GM19372 (cell line): ENCODE results near the gene CLINT1.
A peak's percentile ranks its signal among the peaks of the same experiment; 100 is the strongest.
"Not testable (repeated sequence)": the region's sequence is repeated elsewhere in the genome, so short reads cannot be mapped to it uniquely, and the experiment has no call there.

Source experiments
- ATAC-seq: cut with Tn5 transposase; IDR thresholded peaks from one replicate; pipeline ENCODE4 v1.9.1; 2021; ENCODE audit warnings: mild to moderate bottlenecking, low read depth, moderate library complexity; ENCODE audit not compliant: unreplicated experiment

The CLINT1 gene

DNA sequence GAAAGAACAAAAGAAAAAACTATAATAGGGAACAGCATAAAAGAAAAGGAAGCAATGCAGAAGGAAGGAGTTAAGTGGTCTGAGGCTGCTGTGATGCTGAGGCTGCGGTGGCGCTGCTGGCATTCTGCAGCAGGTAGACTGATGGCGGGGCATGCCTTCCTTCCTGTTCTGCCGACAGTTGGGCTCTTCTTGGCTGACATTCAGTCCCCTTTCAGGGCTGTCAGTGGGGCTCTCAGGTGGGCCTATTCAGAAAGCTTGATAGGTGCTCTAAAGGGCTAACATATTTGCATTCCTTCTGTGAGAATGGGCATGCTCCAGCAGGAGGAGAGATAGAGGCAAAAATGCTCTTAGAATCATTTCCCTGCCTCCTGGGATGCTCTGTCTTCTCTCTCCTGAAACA, 5.1 kb upstream of the CLINT1 start:
- ATAC-seq = no peak

DNA sequence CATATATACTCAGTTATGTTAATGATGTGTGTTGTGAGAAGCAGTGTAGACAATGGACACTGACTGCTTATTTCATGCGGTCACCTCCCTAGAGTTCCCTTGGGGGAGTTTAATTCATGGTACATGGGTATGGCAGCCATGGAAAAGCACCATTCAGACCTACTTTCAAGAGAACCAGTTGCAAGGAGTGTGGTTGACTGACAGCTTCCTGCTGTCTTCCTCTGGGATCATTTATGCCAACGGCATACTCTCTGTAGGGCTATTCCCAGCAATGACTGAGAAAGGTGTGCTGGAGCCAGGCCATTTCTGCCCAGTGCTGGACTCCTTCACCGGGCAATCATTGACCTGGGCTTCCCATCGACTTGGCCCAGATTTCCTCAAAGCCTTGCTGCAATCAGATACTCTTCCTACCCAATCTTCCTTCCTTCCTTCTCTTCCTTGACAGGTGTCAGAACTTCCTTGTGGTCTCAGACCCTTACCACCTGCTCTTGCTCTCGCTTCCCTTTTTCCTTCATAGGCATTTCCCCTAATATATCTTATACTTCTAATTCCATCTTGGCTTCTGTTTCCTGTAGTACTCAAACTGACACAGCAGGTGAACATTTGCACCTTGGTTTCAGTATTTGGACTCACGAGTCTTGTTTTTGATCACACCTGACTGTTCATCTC, 3.4 kb upstream of the CLINT1 start:
- ATAC-seq = no peak

DNA sequence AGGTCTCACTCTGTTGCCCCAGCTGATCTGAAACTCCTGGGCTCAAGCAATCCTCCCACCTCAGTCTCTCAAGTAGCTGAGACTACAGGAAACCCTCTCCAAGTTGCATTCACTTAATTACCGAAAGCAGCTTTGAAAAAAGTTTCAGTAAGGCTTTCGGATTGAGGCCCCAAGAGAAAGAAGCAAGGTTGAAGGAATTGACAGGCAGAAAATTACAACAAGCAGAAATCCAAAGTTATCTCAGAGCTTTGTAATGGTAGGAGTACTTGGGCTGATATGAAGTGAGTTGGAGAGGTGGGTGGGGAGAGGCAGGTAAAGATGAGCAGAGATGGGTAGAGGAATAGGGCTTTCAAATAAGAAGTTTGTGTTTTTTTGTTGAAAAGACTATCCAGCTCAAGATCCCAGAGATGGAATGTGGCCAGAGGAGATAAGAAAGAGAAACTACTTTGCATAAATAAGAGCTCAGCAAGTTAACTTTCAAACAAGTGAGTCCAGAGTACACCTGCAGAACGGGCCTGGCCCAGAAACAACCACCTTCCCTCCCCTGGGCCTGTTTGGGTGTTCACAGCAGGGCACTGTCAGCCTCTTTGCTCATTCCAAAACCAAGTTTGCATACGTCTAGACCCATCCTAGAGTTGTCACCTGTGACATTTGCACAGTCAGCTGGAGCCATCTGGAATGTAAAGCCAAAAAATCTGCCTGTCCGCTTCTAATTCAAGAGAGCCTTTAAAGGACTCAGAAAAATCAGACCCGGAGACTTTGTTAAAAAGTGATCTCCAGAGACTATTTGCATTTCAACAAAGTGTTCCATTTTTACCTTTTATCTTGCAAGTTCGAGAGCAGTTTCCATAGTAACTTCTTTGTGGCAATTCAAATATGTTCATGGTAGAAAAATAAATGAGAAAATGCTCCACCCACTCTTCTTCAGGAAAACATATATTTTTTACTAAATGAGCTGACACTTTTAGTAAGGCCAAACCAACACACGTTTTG, 2.2 kb upstream of the CLINT1 start:
- ATAC-seq = peak; percentile 58

DNA sequence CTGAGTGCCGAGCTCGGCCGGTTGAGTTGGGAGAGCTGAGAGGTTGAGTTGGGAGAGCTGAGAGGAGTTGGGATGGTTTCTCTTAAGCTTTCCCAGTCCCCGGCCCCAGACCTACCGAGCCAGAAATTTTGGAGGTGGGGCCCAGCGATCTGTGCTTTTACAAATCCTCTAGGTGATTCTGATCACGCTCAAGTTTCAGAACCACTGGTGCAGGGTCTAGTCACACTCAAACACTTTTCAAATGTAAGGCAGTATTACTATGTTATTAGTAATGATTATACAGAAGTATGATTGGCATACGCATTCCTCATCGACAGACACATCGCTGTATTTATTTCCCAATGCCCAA, 256 bp upstream of the CLINT1 start:
- ATAC-seq = no peak

DNA sequence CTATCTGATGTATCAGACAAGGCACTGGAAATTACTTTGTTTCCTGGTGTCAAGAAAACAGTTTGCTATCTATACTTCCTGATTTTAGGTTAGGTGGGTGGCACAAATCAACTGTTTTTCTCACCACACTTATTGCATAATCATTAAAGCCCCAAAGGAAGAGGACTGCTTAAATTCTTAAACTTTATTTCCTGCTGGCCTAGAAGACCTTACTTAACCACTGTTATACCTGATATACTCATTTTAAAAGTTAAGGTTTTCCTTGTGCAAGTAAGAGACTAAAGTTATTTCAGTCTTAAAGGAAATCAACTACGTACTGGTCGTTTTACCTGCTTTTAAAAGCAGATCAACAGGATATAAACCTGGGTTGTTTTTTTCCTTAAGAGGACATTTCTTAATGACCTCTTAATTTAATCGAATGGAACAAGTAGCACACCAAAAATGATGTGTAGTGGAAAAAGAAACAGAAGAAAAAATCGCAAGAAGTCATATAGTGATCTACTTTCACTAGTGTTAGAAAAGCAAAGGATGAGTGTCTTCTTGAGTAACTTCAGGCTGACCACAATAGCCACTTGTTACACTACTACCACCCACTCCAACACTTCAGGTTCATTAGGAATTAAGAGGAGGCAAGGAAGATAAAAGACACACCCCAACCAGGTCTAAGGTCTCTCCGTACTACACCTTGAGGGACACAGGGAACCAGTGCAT, 974 bp downstream of the CLINT1 start:
- no peak for ATAC-seq

DNA sequence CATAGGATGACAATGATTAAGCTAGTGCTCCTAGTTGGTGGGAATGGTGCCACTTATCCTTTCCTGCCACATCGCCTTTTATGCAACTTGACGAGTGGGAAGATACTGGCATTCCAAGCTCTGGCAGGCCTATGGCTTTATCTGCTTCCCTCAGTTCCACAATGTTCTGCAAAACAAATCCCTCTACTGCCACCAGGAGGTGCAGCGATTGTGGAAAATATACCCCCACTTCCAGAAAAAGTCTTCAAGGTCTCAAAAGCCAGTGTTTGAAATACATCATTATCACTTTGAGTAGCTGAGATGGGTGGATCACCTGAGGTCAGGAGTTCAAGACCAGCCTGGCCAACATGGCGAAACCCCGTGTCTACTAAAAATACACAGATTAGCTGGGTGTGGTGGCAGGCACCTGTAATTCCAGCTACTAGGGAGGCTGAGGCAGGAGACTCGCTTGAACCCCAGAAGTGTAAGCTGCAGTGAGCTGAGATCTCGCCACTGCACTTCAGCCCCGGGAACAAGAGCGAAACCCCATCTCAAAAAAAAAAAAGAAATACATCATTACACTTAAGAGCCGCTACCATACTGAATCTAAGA, 3.4 kb downstream of the CLINT1 start:
- no peak for ATAC-seq

DNA sequence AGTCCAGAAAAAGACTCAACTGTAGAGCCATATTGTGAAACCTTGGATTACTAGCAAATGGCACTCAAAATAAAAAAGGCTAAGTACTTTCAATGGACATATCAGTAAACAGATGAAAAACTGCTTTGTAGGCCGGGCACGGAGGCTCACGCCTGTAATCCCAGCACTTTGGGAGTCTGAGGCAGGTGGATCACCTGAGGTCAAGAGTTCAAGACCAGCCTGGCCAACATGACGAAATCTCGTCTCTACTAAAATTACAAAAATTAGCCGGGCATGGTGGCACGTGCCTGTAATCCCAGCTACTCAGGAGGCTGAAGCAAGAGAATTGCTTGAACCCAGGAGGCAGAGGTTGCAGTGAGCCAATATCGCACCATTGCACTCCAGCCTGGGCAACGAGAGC, 5.6 kb downstream of the CLINT1 start:
- ATAC-seq = not testable (repeated sequence)

DNA sequence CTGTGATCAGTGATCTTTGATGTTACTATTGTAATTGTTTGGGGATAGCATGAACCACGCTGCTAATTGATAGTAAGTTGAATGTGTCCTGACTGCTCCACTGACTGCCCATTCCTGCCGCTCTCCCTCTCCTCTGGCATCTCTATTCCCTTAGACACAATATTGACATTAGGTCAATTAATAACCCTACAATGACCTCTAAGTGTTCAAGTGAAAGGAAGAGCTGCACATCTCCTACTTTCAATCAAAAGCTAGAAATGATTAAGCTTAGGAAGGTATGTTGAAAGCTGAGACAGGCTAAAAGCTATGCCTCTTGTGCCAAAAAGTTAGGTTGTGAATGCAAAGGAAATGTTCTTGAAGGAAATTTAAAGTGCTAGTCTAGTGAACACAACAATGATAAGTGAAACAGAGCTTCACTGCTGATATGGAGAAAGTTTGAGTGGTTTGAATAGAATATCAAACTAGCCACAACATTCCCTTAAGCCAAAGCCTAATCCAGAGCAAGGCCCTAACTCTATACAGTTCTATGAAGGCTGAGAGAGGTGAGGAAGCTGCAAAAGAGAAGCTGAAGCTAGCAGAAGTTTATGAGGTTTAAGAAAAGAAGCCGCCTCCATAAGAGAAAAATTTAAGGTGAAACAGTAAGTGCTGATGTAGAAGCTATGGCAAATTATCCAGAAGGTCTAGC, 12.9 kb downstream of the CLINT1 start:
- no peak for ATAC-seq

DNA sequence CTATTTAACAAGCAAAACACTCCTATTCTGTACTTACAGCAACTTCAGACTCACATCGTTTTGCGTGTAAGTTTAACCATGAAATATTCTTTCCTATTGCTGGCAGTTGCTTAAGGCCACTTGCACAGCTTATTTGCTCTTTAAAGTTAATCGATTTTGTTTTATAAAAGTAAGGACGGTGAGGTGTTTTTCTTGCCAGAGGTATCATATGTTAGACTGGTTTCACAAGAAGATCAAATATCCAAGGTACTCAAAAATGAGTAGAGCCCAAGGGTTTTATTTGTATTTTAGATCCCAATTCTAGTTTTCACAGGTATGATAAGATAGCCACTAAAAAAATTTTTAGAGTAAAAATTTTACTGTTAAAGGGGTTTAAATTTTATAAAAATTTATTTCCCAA, 16.2 kb downstream of the CLINT1 start:
- no peak for ATAC-seq

DNA sequence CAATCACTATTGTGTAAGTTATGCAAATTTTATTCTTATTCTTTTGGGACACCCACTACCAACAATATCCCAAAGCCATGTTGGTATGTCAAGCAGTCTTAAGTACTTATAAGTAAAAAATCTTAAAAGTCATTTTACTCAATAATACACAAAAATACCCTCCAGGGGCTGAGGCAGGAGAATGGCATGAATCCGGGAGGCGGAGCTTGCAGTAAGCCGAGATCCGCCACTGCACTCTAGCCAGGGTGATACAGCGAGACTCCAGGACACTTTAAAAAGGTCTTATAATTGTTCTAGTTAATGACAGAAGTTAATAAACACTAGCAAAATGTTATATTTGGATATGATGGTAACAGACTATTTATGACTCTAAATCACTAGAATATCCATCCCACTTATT, 16.8 kb downstream of the CLINT1 start:
- ATAC-seq = no peak

DNA sequence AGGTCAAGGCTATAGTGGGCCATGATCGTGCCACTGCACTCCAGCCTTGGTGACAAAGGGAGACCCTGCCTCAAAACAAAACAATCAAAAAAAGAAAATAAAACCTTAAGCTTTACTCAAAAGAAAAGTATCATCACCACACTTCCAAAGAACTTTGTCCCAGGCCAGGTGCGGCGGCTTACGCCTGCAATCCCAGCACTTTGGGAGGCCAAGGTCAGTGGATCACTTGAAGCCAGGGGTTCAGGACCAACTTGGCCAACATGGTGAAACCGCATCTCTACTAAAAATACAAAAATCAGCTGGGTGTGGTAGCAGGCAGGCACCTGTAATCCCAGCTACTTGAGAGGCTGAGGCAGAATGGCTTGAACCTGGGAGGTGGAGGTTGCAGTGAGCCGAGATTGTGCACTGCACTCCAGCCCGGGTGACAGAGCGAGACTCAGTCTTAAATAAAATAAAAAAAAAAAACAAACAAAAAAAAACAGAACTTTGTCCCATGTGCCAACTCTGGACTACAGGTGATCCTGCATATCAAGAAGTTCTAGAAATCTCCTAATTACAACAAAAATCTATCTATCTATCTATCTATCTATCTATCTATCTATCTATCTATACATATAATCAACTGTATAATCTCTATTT, 19.7 kb downstream of the CLINT1 start:
- no peak for ATAC-seq

DNA sequence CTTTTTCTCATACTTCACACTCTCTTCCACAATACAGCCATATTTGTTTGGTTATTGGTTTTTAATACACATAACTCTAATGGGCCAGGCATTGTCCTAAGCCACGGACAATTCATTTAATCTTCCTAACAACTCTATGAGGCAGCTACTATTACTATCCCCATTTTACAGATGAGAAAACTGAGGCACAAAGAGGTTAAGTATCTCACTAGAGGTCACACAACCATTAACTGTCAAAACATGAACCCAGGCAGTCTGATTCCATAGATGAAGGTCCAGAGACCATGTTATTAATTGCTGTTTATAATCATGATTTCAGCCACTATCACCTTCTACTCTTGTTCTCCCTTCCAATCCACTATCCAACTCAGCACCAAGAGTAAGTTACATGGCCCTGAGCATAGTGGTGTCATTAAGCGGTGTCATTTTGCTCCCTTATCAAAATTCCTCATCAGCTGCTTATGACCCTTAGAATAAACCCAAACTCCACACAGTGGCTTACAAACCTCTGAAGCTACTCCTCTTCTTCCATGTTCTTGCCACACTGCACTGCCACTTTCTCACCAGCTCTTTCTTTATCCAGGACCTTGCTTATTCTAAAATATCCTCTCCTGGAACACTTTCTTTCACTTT, 22.7 kb downstream of the CLINT1 start:
- no peak for ATAC-seq

DNA sequence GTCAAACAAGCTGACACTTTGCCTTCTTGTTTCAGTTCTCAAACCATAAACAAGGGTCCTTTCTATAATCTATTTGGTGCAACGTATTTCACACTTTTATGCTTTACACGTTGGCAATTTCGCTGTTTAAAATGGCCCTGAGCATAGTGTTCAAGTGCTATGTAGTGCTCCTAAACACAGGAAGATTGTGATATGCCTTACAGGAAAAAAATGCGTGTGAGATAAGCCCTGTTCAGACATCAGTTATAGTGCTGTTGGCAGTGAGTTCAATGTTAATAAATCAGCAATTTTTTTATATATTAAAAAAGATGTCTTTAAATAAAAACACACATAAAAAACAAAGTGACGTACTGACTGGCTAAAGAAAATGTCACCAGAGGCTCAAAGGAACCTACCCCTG, 23.9 kb downstream of the CLINT1 start:
- ATAC-seq = no peak

DNA sequence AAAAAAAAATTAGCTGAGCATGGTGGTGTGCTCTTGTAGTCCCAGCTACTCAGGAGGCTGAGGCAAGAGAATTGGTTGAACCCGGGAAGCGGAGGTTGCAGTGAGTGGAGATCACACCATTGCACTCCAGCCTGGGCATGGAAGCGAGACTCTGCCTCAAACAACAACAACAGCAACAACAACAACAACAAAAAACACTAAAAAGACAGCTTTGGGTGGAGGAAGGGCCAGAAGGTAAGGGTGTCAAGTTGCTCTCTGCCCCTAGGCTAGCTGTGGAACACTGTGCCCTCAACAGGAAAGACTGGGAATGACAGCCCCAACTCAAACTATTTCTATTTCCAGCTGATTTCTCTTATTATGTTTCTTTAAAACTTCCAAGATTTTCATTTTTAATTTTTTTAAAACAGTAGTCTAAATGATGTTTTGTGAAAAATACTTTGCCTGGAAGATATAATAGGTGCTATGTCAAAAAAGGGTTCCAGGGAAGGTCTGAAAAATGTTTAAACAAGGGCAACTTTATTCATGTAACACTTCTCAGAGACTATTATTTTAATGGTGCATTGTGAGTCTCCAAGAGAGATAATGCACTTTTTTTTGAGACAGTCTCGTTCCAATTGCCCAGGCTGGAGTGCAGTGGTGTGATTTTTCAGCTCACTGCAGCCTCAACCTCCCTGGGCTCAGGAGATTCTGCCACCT, 29.9 kb downstream of the CLINT1 start:
- ATAC-seq = no peak

DNA sequence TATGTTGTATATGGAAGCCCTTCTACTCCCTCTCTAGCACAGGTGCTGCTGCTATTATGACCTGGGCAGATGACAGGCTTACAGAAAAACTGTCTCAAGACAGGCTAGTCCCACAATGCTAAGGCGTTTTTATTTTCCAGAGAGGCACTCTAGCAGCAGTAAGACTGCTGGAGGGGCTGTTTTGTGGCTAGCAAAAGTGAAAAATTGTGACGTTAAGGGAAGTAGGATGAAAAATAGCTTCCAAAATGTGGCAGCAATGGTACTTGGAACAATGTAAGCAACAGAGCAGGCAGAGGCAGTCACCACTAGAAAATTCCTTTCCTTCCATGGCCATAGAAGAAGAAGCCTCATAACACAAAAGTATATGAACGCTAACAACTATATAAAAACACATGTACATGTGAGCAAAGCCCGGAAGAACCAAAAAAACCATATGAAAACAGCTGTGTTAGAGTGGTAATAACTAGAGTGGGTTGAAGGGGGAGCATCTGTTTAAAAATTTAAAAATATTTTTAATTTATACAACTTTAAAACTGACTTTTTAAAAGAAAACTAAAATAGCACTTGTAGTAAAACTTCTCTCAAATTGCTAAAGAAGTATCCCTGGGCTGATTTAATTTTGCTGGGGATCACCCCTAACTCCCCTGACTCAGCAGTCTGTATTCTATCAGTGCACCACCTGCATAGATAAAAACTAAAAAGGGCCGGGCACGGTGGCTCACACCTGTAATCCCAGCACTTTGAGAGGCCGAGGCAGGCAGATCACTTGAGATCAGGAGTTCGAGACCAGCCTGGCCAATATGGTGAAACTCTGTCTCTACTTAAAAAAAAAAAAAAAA, 30.6 kb downstream of the CLINT1 start:
- no peak for ATAC-seq

DNA sequence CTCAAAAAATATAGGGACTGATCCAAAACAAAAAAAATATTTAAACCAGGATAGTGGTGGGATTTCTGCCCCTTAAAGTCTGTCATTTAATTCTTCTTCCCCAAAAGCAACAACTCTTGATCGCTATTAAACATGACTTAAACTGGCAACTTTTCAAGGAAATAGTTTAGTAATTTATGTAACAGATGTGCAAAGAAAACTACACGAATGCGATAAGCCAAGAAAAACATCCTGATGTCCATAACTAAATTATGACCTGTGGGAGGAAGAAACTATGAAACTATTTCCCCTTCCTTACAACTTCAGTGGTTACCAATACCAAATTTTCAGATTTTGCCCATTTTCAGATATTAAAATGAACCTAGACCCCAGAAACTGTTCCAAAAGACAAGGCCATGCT, 31.5 kb downstream of the CLINT1 start:
- ATAC-seq = no peak

DNA sequence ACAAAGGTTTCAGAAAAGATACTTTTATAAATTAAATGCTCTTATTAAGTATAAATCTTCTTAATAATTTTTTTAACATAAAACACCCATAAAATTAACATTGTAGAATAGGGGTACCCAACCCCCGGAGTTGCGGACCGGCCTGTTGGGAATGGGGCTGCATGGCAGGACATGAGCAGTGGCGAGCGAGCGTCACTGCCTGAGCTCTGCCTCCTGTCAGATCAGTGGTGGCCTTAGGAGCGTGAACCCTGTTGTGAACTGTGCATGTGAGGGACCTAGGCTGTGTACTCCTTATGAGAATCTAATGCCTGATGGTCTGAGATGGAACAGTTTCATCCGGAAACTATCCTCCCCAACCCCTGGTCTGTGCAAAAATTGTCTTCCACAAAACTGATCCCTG, 35.3 kb downstream of the CLINT1 start:
- ATAC-seq = no peak
